ENCODE data around the gene NCOR1. TPM values are rescaled to one million over a fixed set of nuclear protein-coding genes. Genes with fewer than 3 reads are reported as not detected.

The NCOR1 gene
- polyA plus RNA-seq, 3 donors: 23.2 to 47.0 (median 37.9) TPM

DNA sequence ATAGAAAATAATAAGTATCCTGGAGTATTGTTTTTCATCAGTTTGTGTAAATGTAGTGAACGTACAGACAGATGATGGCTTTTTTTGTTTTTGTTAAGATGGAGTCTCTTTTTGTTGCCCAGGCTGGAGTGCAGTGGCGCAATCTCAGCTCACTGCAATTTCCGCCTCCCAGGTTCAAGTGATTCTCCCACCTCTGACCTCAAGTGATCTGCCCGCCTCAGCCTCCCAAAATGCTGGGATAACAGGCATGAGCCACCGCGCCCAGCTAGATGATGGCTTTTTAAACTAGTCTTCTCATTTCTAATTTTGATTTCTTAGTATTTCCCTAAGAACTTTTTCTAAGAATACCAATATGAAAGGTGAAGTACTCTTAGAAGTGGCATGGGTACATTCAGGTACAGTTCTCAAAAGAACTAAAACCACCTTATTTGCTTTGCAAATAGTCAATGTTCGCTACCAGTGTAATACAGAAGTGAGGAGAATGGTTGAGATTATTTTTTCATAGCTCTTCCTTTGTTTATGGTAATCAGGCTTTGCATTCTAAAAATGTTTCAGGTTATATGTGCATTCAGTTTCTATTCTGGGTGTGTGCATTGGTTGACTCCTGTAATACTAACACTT is 181.5 kb downstream of the NCOR1 start:
- Mint-ChIP-seq H3K4me3 (no peak overlapping the region), H3K4me1 (no peaks in the 10 kb centered on the region), H3K9me3 (peaks cover 0 to 3% (median 0%) of the 10 kb centered on the region in 7 donors), H3K27me3 (ENCODE audit: low read depth in 3 of 3) (no peaks in the 10 kb centered on the region), H3K27ac (peak overlapping the region in 3 of 7 donors; percentile 22 to 65 (median 40)), H3K36me3 (peaks cover 96 to 98% of the 10 kb centered on the region in 2 donors)
- Histone ChIP-seq H4K20me1 (ENCODE audit: insufficient read depth, low read length) (peaks cover 4% of the 10 kb centered on the region), H3K79me2 (ENCODE audit: insufficient read depth, low read length) (no peaks in the 10 kb centered on the region), H3K4me2 (replicated peaks; ENCODE audit: extremely low read depth, low read length, poor library complexity, severe bottlenecking) (no peak overlapping the region), H3K9ac (ENCODE audit: insufficient read depth, low read length, poor library complexity, severe bottlenecking) (no peak overlapping the region), H3K4me1 (ENCODE audit: control insufficient read depth in 1 of 2, insufficient read depth in 2 of 2, low read length in 2 of 2) (no peaks in the 10 kb centered on the region), H3K27me3 (ENCODE audit: control insufficient read depth in 2 of 2, insufficient read depth in 2 of 2, low read length in 2 of 2) (no peaks in the 10 kb centered on the region), H2AFZ (ENCODE audit: insufficient read depth, low read depth, low read length, poor library complexity, severe bottlenecking) (no peak overlapping the region), H3K27ac (ENCODE audit: low read depth in 1 of 2, low read length in 2 of 2) (no peak overlapping the region), H3K4me3 (replicated peaks in 1 of 3; ENCODE audit: low read depth in 2 of 3, low read length in 3 of 3) (no peak overlapping the region), H3K36me3 (replicated peaks in 1 of 2; ENCODE audit: control insufficient read depth in 1 of 2, insufficient read depth in 2 of 2, low read length in 2 of 2) (peaks cover 95 to 100% of the 10 kb centered on the region in 2 donors), H3K9me3 (replicated peaks in 1 of 2; ENCODE audit: control insufficient read depth in 1 of 2, insufficient read depth in 1 of 2, low read length in 2 of 2) (no peaks in the 10 kb centered on the region)
- no peak for DNase-seq
- TF ChIP-seq, protein P1, sequence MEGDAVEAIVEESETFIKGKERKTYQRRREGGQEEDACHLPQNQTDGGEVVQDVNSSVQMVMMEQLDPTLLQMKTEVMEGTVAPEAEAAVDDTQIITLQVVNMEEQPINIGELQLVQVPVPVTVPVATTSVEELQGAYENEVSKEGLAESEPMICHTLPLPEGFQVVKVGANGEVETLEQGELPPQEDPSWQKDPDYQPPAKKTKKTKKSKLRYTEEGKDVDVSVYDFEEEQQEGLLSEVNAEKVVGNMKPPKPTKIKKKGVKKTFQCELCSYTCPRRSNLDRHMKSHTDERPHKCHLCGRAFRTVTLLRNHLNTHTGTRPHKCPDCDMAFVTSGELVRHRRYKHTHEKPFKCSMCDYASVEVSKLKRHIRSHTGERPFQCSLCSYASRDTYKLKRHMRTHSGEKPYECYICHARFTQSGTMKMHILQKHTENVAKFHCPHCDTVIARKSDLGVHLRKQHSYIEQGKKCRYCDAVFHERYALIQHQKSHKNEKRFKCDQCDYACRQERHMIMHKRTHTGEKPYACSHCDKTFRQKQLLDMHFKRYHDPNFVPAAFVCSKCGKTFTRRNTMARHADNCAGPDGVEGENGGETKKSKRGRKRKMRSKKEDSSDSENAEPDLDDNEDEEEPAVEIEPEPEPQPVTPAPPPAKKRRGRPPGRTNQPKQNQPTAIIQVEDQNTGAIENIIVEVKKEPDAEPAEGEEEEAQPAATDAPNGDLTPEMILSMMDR (IDR thresholded peaks at IDR 0.05): no peak
- WGBS (ENCODE audit: insufficient coverage): 100% methylated on average over 1 of the region's 7 CpGs
- intact Hi-C loops (cut with micrococcal nuclease): no loop called here

DNA sequence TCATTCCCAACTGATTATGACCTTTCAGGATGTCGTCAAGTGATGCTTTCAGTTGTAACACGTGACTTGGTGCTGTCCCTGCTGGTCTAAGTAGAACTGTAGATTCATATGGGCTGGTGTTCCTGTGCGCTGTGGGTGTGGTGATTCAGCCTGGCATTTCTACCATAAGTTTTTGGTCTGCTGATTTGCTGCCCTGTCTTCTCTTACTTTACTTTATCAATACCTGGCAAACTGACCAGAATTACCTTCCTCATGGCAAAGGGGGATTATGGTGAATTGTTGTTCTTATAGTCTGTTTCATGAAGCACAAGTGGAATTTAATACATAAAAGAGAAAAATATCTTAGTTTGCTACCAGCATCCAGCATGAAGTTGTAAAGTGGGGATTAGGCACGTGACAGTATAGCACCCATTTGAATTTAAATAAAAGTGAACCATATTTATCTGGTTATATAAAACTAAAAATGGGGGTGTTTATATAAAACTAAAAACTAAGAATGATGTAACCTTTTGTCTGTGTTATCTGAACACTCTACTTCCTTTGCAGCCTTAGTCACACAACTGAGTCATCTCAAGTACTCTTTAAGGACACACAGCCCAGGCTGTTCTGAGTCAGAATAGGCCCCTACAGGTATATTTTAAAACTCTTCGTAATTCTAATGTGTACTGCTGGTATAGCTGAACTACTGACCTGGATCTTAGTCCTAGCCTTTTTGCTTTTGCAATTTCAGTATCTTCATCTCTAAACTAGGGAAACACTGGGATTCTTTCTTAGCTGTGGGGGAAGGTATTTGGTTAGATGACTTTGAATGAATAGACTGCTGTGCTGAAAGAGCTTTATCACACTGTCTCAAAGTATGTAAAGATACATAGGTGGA is 187.4 kb downstream of the NCOR1 start:
- Histone ChIP-seq H3K27ac (ENCODE audit: low read depth in 1 of 2, low read length in 2 of 2) (peak overlapping the region in 1 of 2 donors; percentile 45), H3K9ac (ENCODE audit: insufficient read depth, low read length, poor library complexity, severe bottlenecking) (no peak overlapping the region), H3K79me2 (ENCODE audit: insufficient read depth, low read length) (no peaks in the 10 kb centered on the region), H2AFZ (ENCODE audit: insufficient read depth, low read depth, low read length, poor library complexity, severe bottlenecking) (no peak overlapping the region), H3K4me3 (replicated peaks in 1 of 3; ENCODE audit: low read depth in 2 of 3, low read length in 3 of 3) (no peak overlapping the region), H3K27me3 (ENCODE audit: control insufficient read depth in 2 of 2, insufficient read depth in 2 of 2, low read length in 2 of 2) (no peaks in the 10 kb centered on the region), H3K9me3 (replicated peaks in 1 of 2; ENCODE audit: control insufficient read depth in 1 of 2, insufficient read depth in 1 of 2, low read length in 2 of 2) (no peaks in the 10 kb centered on the region), H3K36me3 (replicated peaks in 1 of 2; ENCODE audit: control insufficient read depth in 1 of 2, insufficient read depth in 2 of 2, low read length in 2 of 2) (peaks cover 96 to 100% of the 10 kb centered on the region in 2 donors), H3K4me2 (replicated peaks; ENCODE audit: extremely low read depth, low read length, poor library complexity, severe bottlenecking) (no peak overlapping the region), H4K20me1 (ENCODE audit: insufficient read depth, low read length) (peaks cover 13% of the 10 kb centered on the region), H3K4me1 (ENCODE audit: control insufficient read depth in 1 of 2, insufficient read depth in 2 of 2, low read length in 2 of 2) (no peaks in the 10 kb centered on the region)
- Mint-ChIP-seq H3K4me1 (peaks cover 5% of the 10 kb centered on the region), H3K27ac (peak overlapping the region; percentile 17 to 69 (median 50)), H3K9me3 (no peaks in the 10 kb centered on the region), H3K27me3 (ENCODE audit: low read depth in 3 of 3) (no peaks in the 10 kb centered on the region), H3K36me3 (peaks cover 90 to 94% of the 10 kb centered on the region in 2 donors), H3K4me3 (no peak overlapping the region)
- DNase-seq: peak; percentile 20 to 74 (median 35)
- intact Hi-C loops (cut with micrococcal nuclease): no loop called here
- TF ChIP-seq, protein P1 (IDR thresholded peaks at IDR 0.05): no peak
- 80% methylated on average over 1 of the region's 5 CpGs for WGBS (ENCODE audit: insufficient coverage)

All from CD14-positive monocyte (primary cell).